K562 (cell line): ENCODE measurements around the gene KDM2A. TPM values are rescaled to one million over a fixed set of nuclear protein-coding genes. Genes with fewer than 3 reads are reported as not detected.

Experiments used
- ATAC-seq: fragments of 200-7000 bp; cut with Tn5 transposase; 3 replicates; pipeline ENCODE4 v1.9.1; 2020; ENCODE audit warnings: moderate library complexity
- BruUV-seq: library from RNA; stranded (reverse); fragments of 400-500 nt; replicated peaks from 2 replicates; lab custom pipeline; 2021; lab: Mats Ljungman, UMichigan
- CTCF ChIA-PET: fragments of 300-600 bp; formaldehyde crosslinking; extraction: SDS; loops from one replicate; lab custom pipeline; 2021; ENCODE audit warnings: low intra/inter-chr PET ratio; lab: Yijun Ruan, JAX
- POLR2A ChIA-PET: fragments of 300-600, 350-650 bp; sonication (Branson Sonifier 250); formaldehyde crosslinking; extraction: SDS; loops from one replicate; lab custom pipeline; 2021; ENCODE audit warnings: antibody characterized with exemption, inconsistent platforms; lab: Yijun Ruan, JAX
- DNase-seq, 4 experiments: peaks; one replicate each; pipeline versions ENCODE4 v3.0.0 to v3.0.0-alpha.2; 2011 to 2018; ENCODE audit warnings: low spot score in 3 of 4, mixed read lengths in 3 of 4; ENCODE audit errors: extremely low read depth in 1 of 4
- FAIRE-seq: peaks from 2 replicates; lab custom pipeline; 2011; peaks lifted over from hg19 to GRCh38; lab: Jason Lieb, UNC
- H2AFZ ChIP-seq: 2 replicates; pipeline ENCODE4 v1.6.0; 2011; ENCODE audit warnings: low read depth, low read length, control low read depth, inconsistent platforms
- H3K27ac ChIP-seq: fragments of 200-600 bp; 3 replicates; pipeline ENCODE4 v1.8.0; 2011; ENCODE audit warnings: low read depth, mild to moderate bottlenecking, control low read depth, inconsistent platforms, low read length, moderate library complexity, mixed read lengths; ENCODE audit errors: extremely low read depth
- H3K27me3 ChIP-seq, 2 experiments: fragments of 300-600 bp in 1 of 2; 2 replicates in 1 of 2; 3 replicates in 1 of 2; pipeline versions ENCODE4 v1.6.0 to v1.8.0; 2011; ENCODE audit warnings: inconsistent platforms in 2 of 2, low read length in 2 of 2, mild to moderate bottlenecking in 1 of 2, mixed read lengths in 1 of 2, moderate library complexity in 1 of 2; ENCODE audit not compliant: control insufficient read depth in 2 of 2, insufficient read depth in 2 of 2
- H3K36me3 ChIP-seq: fragments of 300-600 bp; 3 replicates; pipeline ENCODE4 v1.8.0; 2011; ENCODE audit warnings: mild to moderate bottlenecking, low read length, inconsistent platforms; ENCODE audit not compliant: control insufficient read depth, insufficient read depth
- H3K4me1 ChIP-seq, 2 experiments: fragments of 200-600 bp in 1 of 2; replicated peaks in 1 of 2; 2 replicates in 1 of 2; 3 replicates in 1 of 2; pipeline versions ENCODE4 v1.5.1 to v1.8.0; 2011; ENCODE audit warnings: inconsistent platforms in 2 of 2, low read length in 2 of 2, mild to moderate bottlenecking in 1 of 2, mixed read lengths in 1 of 2, moderate library complexity in 1 of 2; ENCODE audit not compliant: control insufficient read depth in 2 of 2, insufficient read depth in 2 of 2
- H3K4me2 ChIP-seq: 2 replicates; pipeline ENCODE4 v1.6.1; 2011; ENCODE audit warnings: low read length, control low read depth, inconsistent platforms, mixed read lengths; ENCODE audit not compliant: insufficient read depth
- H3K4me3 ChIP-seq: fragments of 200-600 bp; sonication (generic), shearing (Covaris generic); 2 replicates; pipeline ENCODE4 v1.5.1; 2016; ENCODE audit warnings: control low read depth, inconsistent platforms
- H3K79me2 ChIP-seq: fragments of 200-600 bp; 3 replicates; pipeline ENCODE4 v1.8.0; 2011; ENCODE audit warnings: low read length, inconsistent platforms; ENCODE audit not compliant: control insufficient read depth, insufficient read depth
- H3K9ac ChIP-seq, 2 experiments: 2 replicates each; pipeline versions ENCODE4 v1.6.0 to v1.6.1; 2011; ENCODE audit warnings: low read depth in 2 of 2, low read length in 2 of 2, control low read depth in 1 of 2, inconsistent platforms in 1 of 2, mild to moderate bottlenecking in 1 of 2, mixed read lengths in 1 of 2; ENCODE audit not compliant: insufficient read depth in 1 of 2
- H3K9me1 ChIP-seq: one replicate; pipeline ENCODE4 v1.6.0; 2011; ENCODE audit warnings: inconsistent platforms, mild to moderate bottlenecking, low read length, moderate library complexity; ENCODE audit not compliant: control insufficient read depth, insufficient read depth
- H3K9me3 ChIP-seq: replicated peaks from 2 replicates; pipeline ENCODE4 v1.5.1; 2011; ENCODE audit warnings: low read depth, low read length, inconsistent platforms; ENCODE audit not compliant: control insufficient read depth, insufficient read depth
- H4K20me1 ChIP-seq: replicated peaks from 2 replicates; pipeline ENCODE4 v1.6.1; 2011; ENCODE audit warnings: low read length, inconsistent platforms, mixed read lengths; ENCODE audit not compliant: control insufficient read depth, insufficient read depth
- CTCF ChIP-seq, 3 experiments: IDR thresholded peaks in 2 of 3; conservative IDR thresholded peaks in 1 of 3; 2 replicates each; pipeline ENCODE4 v1.5.1; 2011 to 2012; ENCODE audit warnings: low read length in 3 of 3, mild to moderate bottlenecking in 3 of 3, control low read depth in 2 of 3, improper control_type of control experiment in 1 of 3, inconsistent platforms in 1 of 3, low read depth in 1 of 3, mixed read lengths in 1 of 3, moderate library complexity in 1 of 3; ENCODE audit not compliant: insufficient read depth in 2 of 3
- RAD21 ChIP-seq, 2 experiments: fragments of 250-450 bp in 1 of 2; fragments of 450-650 bp in 1 of 2; sonication (Bioruptor Pico) in 1 of 2; formaldehyde crosslinking in 1 of 2; IDR thresholded peaks in 1 of 2; conservative IDR thresholded peaks in 1 of 2; 2 replicates each; pipeline versions ENCODE4 v1.4.0 to v1.8.0; 2020 to 2022; ENCODE audit warnings: mild to moderate bottlenecking in 2 of 2, moderate library complexity in 1 of 2
- SOX6 ChIP-seq: fragments of 450-650 bp; IDR thresholded peaks from 2 replicates; pipeline ENCODE4 v1.6.1; 2014; ENCODE audit warnings: mild to moderate bottlenecking
- ZNF445 ChIP-seq: fragments of 250-450 bp; sonication (Bioruptor Pico); IDR thresholded peaks from 2 replicates; pipeline ENCODE4 v1.4.0; 2020; ENCODE audit warnings: low read depth, mild to moderate bottlenecking, moderate library complexity
- WGBS: fragments of 100-300 bp; shearing (Covaris generic); methylation state at CpG from one replicate; pipeline ENCODE4 v1.1.6; 2016; ENCODE audit warnings: low coverage, mixed read lengths; ENCODE audit not compliant: insufficient coverage; ENCODE audit errors: missing lambda C conversion rate; 5-methylcytosine and 5-hydroxymethylcytosine counted together
- in situ Hi-C: fragments of 300-500 bp; cut with MboI; formaldehyde crosslinking; loops from 4 replicates; pipeline ENCODE4 v1.15.0; 2018; ENCODE audit warnings: inconsistent platforms, mixed read lengths
- intact Hi-C: fragments of 100-400 bp; cut with micrococcal nuclease; formaldehyde crosslinking; loops from 2 replicates; pipeline ENCODE4 v1.14.2; 2022
- polyA plus RNA-seq, 8 experiments: library from polyadenylated mRNA; depleted of rRNA in 4 of 8; stranded (reverse) in 5 of 8; unstranded in 3 of 8; fragments of >200 nt; fragmentation: Nextera tagmentation in 2 of 8; fragmentation: Illumina TruSeq in 1 of 8; extraction: Ambion mirVana in 2 of 8; extraction: Trizol in 1 of 8; gene quantifications; 2 replicates each; pipeline versions ENCODE4 v1.2.1 to v1.2.3, GENCODE V29; 2011 to 2014; ENCODE audit warnings: inconsistent platforms in 1 of 8, missing spikeins in 1 of 8
- total RNA-seq, 7 experiments: library from RNA; depleted of rRNA in 6 of 7; stranded (reverse); fragments of >200 nt in 6 of 7; fragmentation: Illumina TruSeq in 2 of 7; extraction: Trizol in 2 of 7; gene quantifications; 2 replicates each; pipeline versions ENCODE4 v1.2.1 to v1.2.3, GENCODE V29; 2011 to 2021; ENCODE audit warnings: low replicate concordance in 1 of 7

Gene KDM2A
- total and polyA plus RNA-seq, 9 of the 15 experiments (the other 6 are each of a cell fraction or from before 2014, with no cell fraction given) = 5.0 to 39.3 (median 21.3) TPM

- no peak overlapping the region for H3K9ac ChIP-seq
- H3K9me1 ChIP-seq = no peaks in the 10 kb centered on the region
- DNase-seq (no peak), ATAC-seq (peak; percentile 32; the same call in 2 of the 3 replicates), FAIRE-seq (no peak)
- no peak overlapping the region for H3K4me2 ChIP-seq
- intact Hi-C loops (no loop called here), in situ Hi-C loops (no loop called here)
- TF ChIP-seq SOX6 (no peak), CTCF (IDR thresholded peaks at IDR 0.05 in 2 of 3, conservative IDR thresholded peaks at IDR 0.05 in 1 of 3; ENCODE audit: insufficient read depth in 2 of 3, low read depth in 1 of 3, low read length in 3 of 3) (peak; percentile 24 to 44 (median 40); a peak in 4 of 6 replicates), RAD21 (CRISPR knock-in tag; conservative IDR thresholded peaks at IDR 0.05 in 1 of 2, IDR thresholded peaks at IDR 0.05 in 1 of 2) (peak in 1 of 2 experiments; percentile 36; a peak in 1 of 4 replicates), ZNF445 (CRISPR knock-in tag) (no peak)
- no peak overlapping the region for H2AFZ ChIP-seq
- H3K4me1 ChIP-seq = peaks cover 4 to 16% of the 10 kb centered on the region in 2 experiments; a peak in 2 of 5 replicates
- no TSS peak for BruUV-seq
- H3K79me2 ChIP-seq = peaks cover 2% of the 10 kb centered on the region; the same call in 2 of the 3 replicates
- peaks cover 94% of the 10 kb centered on the region for H3K36me3 ChIP-seq
- no peak overlapping the region for H3K4me3 ChIP-seq
- ChIA-PET CTCF (no interaction called here), POLR2A (interaction anchor here (1.4 to 6.8 kb wide), 4 partner anchors 9 to 173 kb away, joined by 4 to 58 read pairs (median 7); no protein-coding TSS in a partner anchor)
- H4K20me1 ChIP-seq = peaks cover 15% of the 10 kb centered on the region; the same call in 1 of the 2 replicates
- 89% methylated on average over 4 of the region's 4 CpGs for WGBS
- H3K27me3 ChIP-seq = no peaks in the 10 kb centered on the region
- H3K9me3 ChIP-seq = no peaks in the 10 kb centered on the region
- H3K27ac ChIP-seq = no peak overlapping the region
Observed at GRCh38 chr11:67252831-67253239, 133.8 kb downstream of the KDM2A start.
